Measurements from ENCODE around the gene SLIT3. TPM values are rescaled to one million over a fixed set of nuclear protein-coding genes. Genes with fewer than 3 reads are reported as not detected.

SLIT3 gene
- total RNA-seq, 1 experiment from 2014 or later = 0.92 TPM

GRCh38 chr5:168790002-168790635 is 510.8 kb downstream of the SLIT3 start:
- H3K27ac ChIP-seq (ENCODE audit: insufficient read length, low read depth, low read length) = no peak overlapping the region
- H2BK12ac ChIP-seq (ENCODE audit: insufficient read length, low read depth, low read length) = no peak overlapping the region
- H4K91ac ChIP-seq (ENCODE audit: insufficient read length, low read depth, low read length) = no peak overlapping the region
- H3K23me2 ChIP-seq (ENCODE audit: insufficient read length, low read depth, low read length, poor library complexity, severe bottlenecking) = no peaks in the 10 kb centered on the region
- no peaks in the 10 kb centered on the region for H3K9me3 ChIP-seq (ENCODE audit: control insufficient read depth, low read depth, low read length)
- no peak overlapping the region for H3K27ac Mint-ChIP-seq
- H3K23ac ChIP-seq (ENCODE audit: insufficient read length, low read depth, low read length) = no peak overlapping the region
- peaks cover 4% of the 10 kb centered on the region; the same call in 1 of the 2 replicates for H3K4me1 ChIP-seq (ENCODE audit: insufficient read depth, low read length)
- H3K36me3 Mint-ChIP-seq (ENCODE audit: insufficient read depth in 1 of 3, low read depth in 3 of 3) = no peaks in the 10 kb centered on the region
- no peaks in the 10 kb centered on the region for H3K27me3 ChIP-seq (ENCODE audit: insufficient read depth, low read length)
- no peak overlapping the region for H2BK120ac ChIP-seq (ENCODE audit: low read depth, low read length, poor library complexity, severe bottlenecking)
- H3K4me2 ChIP-seq (ENCODE audit: insufficient read depth, insufficient read length, low read length) = no peak overlapping the region
- no peak overlapping the region for H2BK5ac ChIP-seq (ENCODE audit: insufficient read length, low read length)
- no CpG with 5 or more reads among the region's 5 CpGs for WGBS (ENCODE audit: extremely low coverage, insufficient read length, low lambda C conversion rate)
- H3K18ac ChIP-seq (ENCODE audit: insufficient read length, low read depth, low read length) = no peak overlapping the region
- no peaks in the 10 kb centered on the region for H3K79me1 ChIP-seq (ENCODE audit: insufficient read depth, low read depth, low read length, poor library complexity, severe bottlenecking)
- no peak for TF ChIP-seq CTCF (conservative IDR thresholded peaks at IDR 0.05)
- H2BK20ac ChIP-seq (ENCODE audit: low read depth, low read length, poor library complexity, severe bottlenecking) = no peak overlapping the region
- H3K27me3 Mint-ChIP-seq (ENCODE audit: low read depth) = peaks cover 7% of the 10 kb centered on the region
- no peak overlapping the region; the same call in 1 of the 2 replicates for H3K14ac ChIP-seq (ENCODE audit: insufficient read depth, low read length)
- H2AFZ ChIP-seq (ENCODE audit: low read length) = no peak overlapping the region
- H3K4me1 Mint-ChIP-seq = peaks cover 9 to 13% of the 10 kb centered on the region in 2 experiments
- no peak for DNase-seq
- H4K8ac ChIP-seq (replicated peaks; ENCODE audit: insufficient read length, low read depth, low read length) = no peak overlapping the region
- H3K9me3 Mint-ChIP-seq = no peaks in the 10 kb centered on the region
- no peak overlapping the region for H3K56ac ChIP-seq (ENCODE audit: insufficient read length, low read depth, low read length)
- H4K20me1 ChIP-seq (ENCODE audit: control insufficient read depth, insufficient read depth, insufficient read length) = no peaks in the 10 kb centered on the region
- no peaks in the 10 kb centered on the region for H3K79me2 ChIP-seq (ENCODE audit: insufficient read depth, low read length)
- no peak overlapping the region for H3K4ac ChIP-seq (ENCODE audit: low read depth, low read length)
- no peak overlapping the region for H3T11ph ChIP-seq (ENCODE audit: low read length)
- no peak overlapping the region for H2AK5ac ChIP-seq (ENCODE audit: insufficient read length, low read length)
- H2BK15ac ChIP-seq (ENCODE audit: low read depth, low read length) = no peak overlapping the region
- no peak overlapping the region for H3K4me3 Mint-ChIP-seq
- H4K5ac ChIP-seq (ENCODE audit: insufficient read length, low read depth, low read length) = no peak overlapping the region
- no peak overlapping the region for H3K9ac ChIP-seq (ENCODE audit: extremely low read depth, insufficient read length, low read length)
